ENCODE data around the gene TRIM66. TPM values are rescaled to one million over a fixed set of nuclear protein-coding genes. Genes with fewer than 3 reads are reported as not detected.
"Not testable (repeated sequence)": the region's sequence is repeated elsewhere in the genome, so short reads cannot be mapped to it uniquely, and the experiment has no call there.

The TRIM66 gene
- polyA plus RNA-seq, 3 donors: 2.9 to 3.2 (median 3.1) TPM

DNA sequence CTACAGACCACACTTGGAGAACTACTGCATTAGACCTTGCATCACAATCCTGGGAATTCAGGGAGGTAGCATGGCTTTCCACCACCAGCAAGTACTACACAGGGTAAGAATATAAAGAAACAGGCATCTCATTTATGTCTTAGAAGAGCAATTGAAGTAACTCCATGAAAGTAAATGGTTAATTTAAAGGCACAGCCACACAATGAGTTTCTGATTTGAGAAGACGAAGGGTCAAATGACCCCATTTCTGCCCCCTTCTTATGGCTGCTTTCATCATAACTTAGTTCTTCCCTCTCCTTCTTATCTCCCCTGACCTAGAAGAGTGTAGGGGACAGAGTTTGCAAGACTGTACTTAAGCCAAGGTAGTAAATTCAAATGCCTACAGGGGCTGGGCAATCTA lies 6.0 kb downstream of the TRIM66 start:
- WGBS, 3 donors: 86 to 95% (median 91%) methylated on average over 1 of the region's 1 CpG
- H3K27ac ChIP-seq (ENCODE audit: low read depth, low read length): no peak overlapping the region

- H3K27ac ChIP-seq (ENCODE audit: low read depth, low read length): no peak overlapping the region
- WGBS, 3 donors: 81 to 87% (median 83%) methylated on average over 2 of the region's 2 CpGs
Measured at GRCh38 chr11:8674859-8675258, 7.6 kb downstream of the TRIM66 start.

- WGBS, 3 donors: 94 to 98% (median 96%) methylated on average over 2 of the region's 2 CpGs
- H3K27ac ChIP-seq (ENCODE audit: low read depth, low read length): no peak overlapping the region
Measured at GRCh38 chr11:8672346-8672745, 10.1 kb downstream of the TRIM66 start.

DNA sequence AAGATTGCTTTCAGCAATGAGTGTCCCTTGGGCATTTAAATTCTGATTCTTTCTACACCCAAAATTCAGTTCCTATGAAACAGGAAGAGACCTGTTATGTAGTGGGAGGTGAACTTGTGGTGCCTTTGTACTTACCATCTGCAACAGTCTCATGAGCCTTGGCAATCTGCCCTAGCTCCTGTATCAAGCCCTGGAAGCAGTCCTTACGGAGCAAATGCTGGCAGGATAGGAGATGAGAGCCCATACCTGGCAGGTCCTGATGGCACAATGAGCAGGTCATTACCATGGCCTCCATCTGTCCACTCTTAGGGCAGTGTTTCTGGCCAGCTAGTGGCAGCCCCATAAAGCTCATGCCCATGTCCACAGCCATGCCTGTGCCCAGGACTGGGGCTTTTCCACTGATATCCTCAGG lies 10.8 kb downstream of the TRIM66 start:
- WGBS, 3 donors: 0 to 50% (median 0%) methylated on average over 1 of the region's 1 CpG
- H3K27ac ChIP-seq (ENCODE audit: low read depth, low read length): no peak overlapping the region

DNA sequence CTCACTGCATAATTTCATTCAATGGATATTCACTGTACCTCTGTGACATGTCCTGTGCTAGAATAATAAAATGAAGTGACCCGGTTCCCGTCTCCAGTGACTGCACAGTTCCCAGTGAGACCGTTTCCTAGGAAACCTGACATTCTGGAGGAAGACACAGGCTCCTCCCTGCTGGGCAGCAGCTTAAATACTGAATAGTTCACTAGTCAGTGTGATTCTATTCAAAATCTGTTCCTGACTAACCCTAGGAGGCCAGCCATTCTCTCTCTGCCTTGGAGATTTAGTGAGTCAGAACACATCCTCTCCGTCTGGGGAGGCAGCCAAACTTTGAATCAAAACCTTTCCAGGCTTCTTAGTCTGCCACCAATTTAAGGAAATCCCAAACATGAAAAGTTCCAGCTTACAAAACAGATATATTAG lies 11.3 kb downstream of the TRIM66 start:
- no peak overlapping the region for H3K27ac ChIP-seq (ENCODE audit: low read depth, low read length)
- 46 to 57% (median 50%) methylated on average over 4 of the region's 4 CpGs for WGBS, 3 donors

GRCh38 chr11:8670081-8670480 lies 12.4 kb downstream of the TRIM66 start:
- 94 to 98% (median 95%) methylated on average over 6 of the region's 6 CpGs for WGBS, 3 donors
- not testable (repeated sequence) for H3K27ac ChIP-seq (ENCODE audit: low read depth, low read length)

- WGBS, 3 donors: 92 to 100% (median 100%) methylated on average over 1 of the region's 1 CpG
- no peak overlapping the region for H3K27ac ChIP-seq (ENCODE audit: low read depth, low read length)
Measured at GRCh38 chr11:8665222-8665621, 17.2 kb downstream of the TRIM66 start.

DNA sequence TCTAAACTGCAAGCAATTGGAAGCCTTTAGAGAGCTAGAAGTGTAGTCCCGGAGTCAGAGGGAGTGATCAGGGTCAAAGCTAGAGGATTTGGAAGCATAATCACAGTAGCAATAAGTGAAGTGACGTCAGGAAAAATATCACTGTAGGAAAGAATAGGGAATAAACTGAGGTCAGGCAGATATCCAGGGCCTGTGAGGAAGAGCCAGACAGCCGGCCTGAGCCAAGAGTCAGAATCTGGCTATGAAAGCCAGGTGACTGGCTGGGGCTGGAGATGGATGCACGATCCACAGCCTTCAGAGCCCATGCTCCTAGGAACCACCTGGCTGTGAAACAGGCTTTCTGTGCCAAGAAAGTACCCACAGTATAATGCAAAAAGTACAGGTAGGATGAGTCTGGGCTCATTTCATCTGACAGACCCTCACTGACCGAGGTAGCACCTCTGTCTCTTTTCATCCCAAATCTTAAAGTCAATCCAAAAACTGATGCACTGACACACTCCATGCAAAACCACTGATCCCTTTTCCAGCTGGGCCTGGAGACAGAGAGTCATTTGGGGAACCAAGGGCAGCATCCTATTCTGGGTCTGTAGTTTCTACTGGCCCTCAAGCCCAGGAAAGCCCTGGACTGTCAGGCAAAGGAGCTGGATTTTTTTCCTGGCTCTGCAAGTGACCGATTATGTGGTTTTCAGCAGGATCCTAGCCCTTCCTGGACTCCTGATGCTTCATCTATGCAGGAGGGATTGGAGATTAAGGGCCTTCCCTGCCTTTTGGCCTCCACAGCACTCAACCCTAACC lies 21.3 kb downstream of the TRIM66 start:
- WGBS, 3 donors: 78 to 84% (median 82%) methylated on average over 6 of the region's 6 CpGs
- H3K27ac ChIP-seq (ENCODE audit: low read depth, low read length): no peak overlapping the region

DNA sequence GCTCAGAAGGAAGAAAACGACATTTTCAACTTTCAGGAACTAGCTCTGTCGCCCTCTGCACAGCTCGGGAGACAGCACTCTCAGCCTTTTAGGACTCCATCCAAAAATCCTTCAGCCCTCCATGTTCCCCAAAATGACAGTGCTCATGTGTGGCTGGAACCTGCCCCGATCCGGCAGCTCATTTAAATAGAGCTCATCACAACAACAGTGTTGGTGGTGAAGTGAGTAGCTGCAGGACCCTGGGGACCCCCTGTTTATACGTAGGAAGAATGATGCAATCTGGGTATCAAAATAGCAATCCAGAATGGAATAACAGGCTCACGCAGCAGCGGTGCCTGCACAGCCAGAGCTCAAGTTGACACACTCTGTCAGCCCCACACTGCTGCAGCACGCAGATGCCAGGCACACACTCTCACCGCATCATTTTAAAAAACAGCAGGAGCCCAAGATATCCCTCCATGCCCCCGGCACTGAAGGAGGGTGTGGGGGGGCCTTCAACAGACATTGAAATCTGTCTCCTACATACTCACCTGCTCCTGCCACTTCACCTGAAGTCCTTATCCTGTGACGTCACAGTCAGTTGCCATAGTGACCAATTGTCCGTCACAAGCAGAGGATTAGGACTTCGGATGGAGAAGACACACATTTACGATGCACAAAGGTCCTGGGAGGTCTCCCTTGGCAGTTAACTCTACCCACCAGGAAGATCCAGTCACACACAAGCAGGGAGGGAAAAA lies 24.0 kb downstream of the TRIM66 start:
- no peak overlapping the region for H3K27ac ChIP-seq (ENCODE audit: low read depth, low read length)
- 67 to 81% (median 71%) methylated on average over 15 of the region's 15 CpGs for WGBS, 3 donors

DNA sequence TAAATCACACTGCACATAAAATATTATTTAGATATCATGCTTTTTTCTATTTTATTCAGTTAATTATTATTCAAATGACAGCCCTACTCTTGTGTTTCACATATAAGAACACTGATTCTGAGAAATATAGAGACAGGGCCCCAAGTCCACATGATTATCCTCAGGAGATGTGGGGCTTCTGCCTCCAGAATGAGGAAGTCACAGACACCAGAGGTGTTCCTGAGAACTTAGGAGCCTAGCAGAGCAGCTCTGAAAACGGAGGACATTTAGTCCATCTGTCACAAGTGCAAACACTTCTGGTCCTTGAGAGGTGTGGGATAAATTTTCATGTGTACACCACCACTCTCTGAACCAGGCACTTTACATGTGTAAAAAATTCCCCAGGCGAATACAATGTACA lies 26.2 kb downstream of the TRIM66 start:
- H3K27ac ChIP-seq (ENCODE audit: low read depth, low read length): no peak overlapping the region
- 67 to 90% (median 85%) methylated on average over 2 of the region's 2 CpGs for WGBS, 3 donors

DNA sequence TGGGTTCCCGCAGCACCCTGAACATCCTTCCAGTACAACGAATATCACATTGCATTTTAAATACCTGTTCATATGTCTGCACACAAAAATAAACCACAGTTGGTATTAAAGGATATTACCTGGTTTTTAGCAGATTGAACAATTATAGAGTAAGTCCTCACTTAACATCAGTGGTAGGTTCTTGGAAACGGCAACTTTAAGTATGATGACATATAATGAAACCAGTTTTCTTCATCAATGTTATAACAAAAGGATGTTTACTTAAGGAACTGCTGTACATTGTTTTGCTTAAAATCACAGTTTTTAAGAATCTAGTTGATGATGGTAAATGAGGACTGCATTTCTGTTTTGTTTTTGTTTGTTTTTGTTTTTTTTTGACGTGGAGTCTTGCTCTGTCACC lies 28.0 kb downstream of the TRIM66 start:
- no peak overlapping the region for H3K27ac ChIP-seq (ENCODE audit: low read depth, low read length)
- 66 to 92% (median 81%) methylated on average over 4 of the region's 4 CpGs for WGBS, 3 donors

DNA sequence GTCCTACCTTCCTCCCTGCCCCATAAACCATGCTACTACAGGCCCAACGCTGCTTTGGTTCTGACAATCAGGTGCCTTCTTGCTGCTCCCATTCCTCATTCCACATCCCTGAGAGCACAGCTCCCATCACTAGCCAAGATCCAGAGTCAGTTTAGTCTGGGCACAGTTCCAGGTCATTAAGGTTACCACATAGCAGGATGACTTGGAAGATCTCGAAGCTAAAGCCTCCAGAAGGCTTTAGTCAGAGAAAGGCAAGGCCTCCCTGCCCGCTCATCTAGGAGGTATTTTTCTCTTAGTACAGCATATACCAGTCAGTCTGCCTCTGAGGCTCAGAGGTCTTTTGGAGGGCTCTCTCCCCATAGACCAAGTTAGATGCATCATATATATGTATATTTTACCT lies 30.3 kb downstream of the TRIM66 start:
- 76 to 79% (median 77%) methylated on average over 3 of the region's 3 CpGs for WGBS, 3 donors
- no peak overlapping the region for H3K27ac ChIP-seq (ENCODE audit: low read depth, low read length)

DNA sequence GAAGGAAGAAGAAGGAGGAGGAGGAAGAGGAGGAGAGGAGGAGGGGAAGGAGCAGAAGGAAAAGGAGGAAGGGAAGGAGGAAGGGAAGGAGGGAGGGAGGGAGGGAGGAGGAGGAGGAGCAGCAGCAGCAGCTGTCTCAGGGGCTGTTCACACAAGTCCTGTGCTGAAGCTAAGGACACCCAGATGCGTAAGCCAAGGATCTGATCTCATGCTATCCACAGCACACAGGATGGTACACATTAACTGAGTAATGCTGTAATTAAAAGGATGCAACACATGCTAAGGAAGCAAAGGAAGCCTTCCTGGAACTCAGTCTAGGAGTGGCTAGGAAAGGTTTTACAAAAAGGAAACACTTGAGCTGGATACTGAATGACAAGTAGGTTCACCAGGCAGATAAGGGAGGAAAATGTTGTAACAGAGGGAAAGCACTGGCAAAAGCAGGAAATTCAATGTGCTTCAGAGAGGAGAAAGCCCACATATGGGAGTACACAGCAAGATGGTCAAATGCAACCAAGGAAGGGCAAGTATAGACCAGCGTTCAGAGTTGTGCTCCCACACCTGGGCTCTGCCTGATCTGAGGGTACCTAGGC lies 32.0 kb downstream of the TRIM66 start:
- WGBS, 3 donors: 89 to 100% (median 94%) methylated on average over 2 of the region's 2 CpGs
- no peak overlapping the region for H3K27ac ChIP-seq (ENCODE audit: low read depth, low read length)

- no peak overlapping the region for H3K27ac ChIP-seq (ENCODE audit: low read depth, low read length)
- WGBS, 3 donors: 74 to 95% (median 92%) methylated on average over 2 of the region's 2 CpGs
Measured at GRCh38 chr11:8649361-8649760, 33.1 kb downstream of the TRIM66 start.

GRCh38 chr11:8646873-8647272 lies 35.6 kb downstream of the TRIM66 start:
- WGBS, 3 donors: 95 to 98% (median 98%) methylated on average over 4 of the region's 4 CpGs
- no peak overlapping the region for H3K27ac ChIP-seq (ENCODE audit: low read depth, low read length)

GRCh38 chr11:8642196-8642841 lies 40.1 kb downstream of the TRIM66 start:
- H3K27ac ChIP-seq (ENCODE audit: low read depth, low read length): no peak overlapping the region
- 66 to 89% (median 84%) methylated on average over 5 of the region's 5 CpGs for WGBS, 3 donors

DNA sequence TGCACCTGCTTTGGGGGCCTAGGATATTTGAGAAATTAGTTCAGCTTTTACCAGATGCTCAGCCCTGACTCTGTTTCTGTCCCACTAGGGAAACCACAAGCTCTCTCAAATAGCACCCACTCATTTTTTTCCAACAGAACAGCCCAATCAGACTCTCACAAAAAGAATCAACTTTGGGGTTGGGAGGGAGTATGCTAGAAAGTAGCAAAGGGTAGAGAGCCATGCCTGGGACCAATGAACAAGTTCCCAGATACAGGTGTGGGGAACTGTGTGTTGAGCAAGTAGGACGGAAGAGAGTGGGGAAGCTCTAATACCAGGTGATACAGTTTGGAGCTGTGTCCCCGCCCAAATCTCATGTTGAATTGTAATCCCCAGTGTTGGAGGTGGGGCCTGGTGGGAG lies 41.1 kb downstream of the TRIM66 start:
- 89 to 96% (median 92%) methylated on average over 2 of the region's 2 CpGs for whole genome bisulfite sequencing, 3 donors
- H3K27ac ChIP-seq (ENCODE audit: low read depth, low read length): no peak overlapping the region

GRCh38 chr11:8640267-8640906 lies 42.1 kb downstream of the TRIM66 start:
- no peak overlapping the region for H3K27ac ChIP-seq (ENCODE audit: low read depth, low read length)
- WGBS, 3 donors: 57 to 65% (median 61%) methylated on average over 5 of the region's 5 CpGs

Data from adipose tissue (tissue), 3 donors.